H9 (cell line): Measurements from ENCODE around the gene CLRN3. TPM values are rescaled to one million over a fixed set of nuclear protein-coding genes. Genes with fewer than 3 reads are reported as not detected.

Experiments used
- DNase-seq: peaks from one replicate; pipeline ENCODE4 v3.0.0-alpha.2; 2017
- H2AFZ ChIP-seq: one replicate; pipeline ENCODE4 v1.6.1; 2013; ENCODE audit warnings: mild to moderate bottlenecking, low read length, control low read depth, moderate library complexity
- H2AK5ac ChIP-seq: 2 replicates; pipeline ENCODE4 v1.6.1; 2013; ENCODE audit warnings: low read length, control low read depth, mixed read lengths; ENCODE audit not compliant: insufficient read length
- H2BK120ac ChIP-seq: one replicate; pipeline ENCODE4 v1.6.1; 2013; ENCODE audit warnings: low read depth, mild to moderate bottlenecking, low read length, control low read depth, inconsistent platforms; ENCODE audit not compliant: poor library complexity, severe bottlenecking
- H2BK12ac ChIP-seq: 2 replicates; pipeline ENCODE4 v1.6.1; 2013; ENCODE audit warnings: low read length, control low read depth, mixed read lengths, low read depth; ENCODE audit not compliant: insufficient read length
- H2BK15ac ChIP-seq: 2 replicates; pipeline ENCODE4 v1.6.1; 2013; ENCODE audit warnings: low read depth, low read length, control low read depth
- H2BK20ac ChIP-seq: one replicate; pipeline ENCODE4 v1.6.1; 2013; ENCODE audit warnings: low read depth, mild to moderate bottlenecking, low read length, control low read depth, inconsistent platforms; ENCODE audit not compliant: poor library complexity, severe bottlenecking
- H2BK5ac ChIP-seq: 2 replicates; pipeline ENCODE4 v1.6.1; 2013; ENCODE audit warnings: low read length, control low read depth, mixed read lengths; ENCODE audit not compliant: insufficient read length
- H3K14ac ChIP-seq: 2 replicates; pipeline ENCODE4 v1.6.1; 2013; ENCODE audit warnings: low read length, control low read depth; ENCODE audit not compliant: insufficient read depth
- H3K18ac ChIP-seq: 2 replicates; pipeline ENCODE4 v1.6.1; 2013; ENCODE audit warnings: low read depth, mild to moderate bottlenecking, mixed read lengths, low read length, control low read depth; ENCODE audit not compliant: insufficient read length
- H3K23ac ChIP-seq: 2 replicates; pipeline ENCODE4 v1.6.1; 2013; ENCODE audit warnings: low read length, control low read depth, mixed read lengths, low read depth; ENCODE audit not compliant: insufficient read length
- H3K23me2 ChIP-seq: 2 replicates; pipeline ENCODE4 v1.6.1; 2013; ENCODE audit warnings: low read depth, mild to moderate bottlenecking, mixed read lengths, low read length, control low read depth; ENCODE audit not compliant: insufficient read length, poor library complexity, severe bottlenecking
- H3K27ac ChIP-seq: 2 replicates; pipeline ENCODE4 v1.5.1; 2013; ENCODE audit warnings: low read length, control low read depth, mixed read lengths, low read depth; ENCODE audit not compliant: insufficient read length
- H3K27me3 ChIP-seq: 2 replicates; pipeline ENCODE4 v1.6.1; 2013; ENCODE audit warnings: low read length, control low read depth, inconsistent platforms; ENCODE audit not compliant: insufficient read depth
- H3K4ac ChIP-seq: 2 replicates; pipeline ENCODE4 v1.6.1; 2013; ENCODE audit warnings: low read depth, mild to moderate bottlenecking, control low read depth, inconsistent platforms, low read length, moderate library complexity
- H3K4me1 ChIP-seq: 2 replicates; pipeline ENCODE4 v1.6.1; 2013; ENCODE audit warnings: low read length, control low read depth, inconsistent platforms; ENCODE audit not compliant: insufficient read depth
- H3K4me2 ChIP-seq: 2 replicates; pipeline ENCODE4 v1.6.1; 2013; ENCODE audit warnings: low read length, control low read depth, mixed read lengths; ENCODE audit not compliant: insufficient read length, insufficient read depth
- H3K56ac ChIP-seq: 2 replicates; pipeline ENCODE4 v1.6.1; 2013; ENCODE audit warnings: low read depth, mild to moderate bottlenecking, mixed read lengths, low read length, control low read depth; ENCODE audit not compliant: insufficient read length
- H3K79me1 ChIP-seq: 2 replicates; pipeline ENCODE4 v1.6.1; 2013; ENCODE audit warnings: low read depth, mild to moderate bottlenecking, moderate library complexity, low read length, control low read depth, inconsistent platforms; ENCODE audit not compliant: insufficient read depth, poor library complexity, severe bottlenecking
- H3K79me2 ChIP-seq: 2 replicates; pipeline ENCODE4 v1.6.1; 2013; ENCODE audit warnings: low read length, control low read depth, inconsistent platforms; ENCODE audit not compliant: insufficient read depth
- H3K9ac ChIP-seq: 2 replicates; pipeline ENCODE4 v1.6.1; 2013; ENCODE audit warnings: low read length, control low read depth, mixed read lengths; ENCODE audit not compliant: insufficient read length; ENCODE audit errors: extremely low read depth
- H3K9me3 ChIP-seq: one replicate; pipeline ENCODE4 v1.6.1; 2013; ENCODE audit warnings: low read depth, low read length, inconsistent platforms; ENCODE audit not compliant: control insufficient read depth
- H3T11ph ChIP-seq: one replicate; pipeline ENCODE4 v1.6.1; 2013; ENCODE audit warnings: mild to moderate bottlenecking, low read length, control low read depth, inconsistent platforms
- H4K20me1 ChIP-seq: one replicate; pipeline ENCODE4 v1.6.1; 2013; ENCODE audit not compliant: control insufficient read depth, insufficient read length, insufficient read depth
- H4K5ac ChIP-seq: 2 replicates; pipeline ENCODE4 v1.6.1; 2013; ENCODE audit warnings: low read depth, mild to moderate bottlenecking, mixed read lengths, low read length, control low read depth; ENCODE audit not compliant: insufficient read length
- H4K8ac ChIP-seq: replicated peaks from 2 replicates; pipeline ENCODE4 v1.6.1; 2013; ENCODE audit warnings: low read length, control low read depth, mixed read lengths, low read depth; ENCODE audit not compliant: insufficient read length
- H4K91ac ChIP-seq: 2 replicates; pipeline ENCODE4 v1.6.1; 2013; ENCODE audit warnings: low read depth, mild to moderate bottlenecking, moderate library complexity, mixed read lengths, low read length, control low read depth; ENCODE audit not compliant: insufficient read length
- H3K27ac Mint-ChIP-seq, 3 experiments: 2 replicates in 2 of 3; 3 replicates in 1 of 3; pipeline ENCODE4 v1.8.0; 2020 to 2021; ENCODE audit warnings: mixed read lengths in 3 of 3, mild to moderate bottlenecking in 1 of 3, moderate library complexity in 1 of 3
- H3K27me3 Mint-ChIP-seq: 2 replicates; pipeline ENCODE4 v1.8.0; 2021; ENCODE audit warnings: low read depth, mild to moderate bottlenecking, moderate library complexity, mixed read lengths
- H3K36me3 Mint-ChIP-seq, 3 experiments: 2 replicates in 2 of 3; 3 replicates in 1 of 3; pipeline ENCODE4 v1.8.0; 2020 to 2021; ENCODE audit warnings: low read depth in 3 of 3, mixed read lengths in 3 of 3; ENCODE audit not compliant: insufficient read depth in 1 of 3
- H3K4me1 Mint-ChIP-seq, 2 experiments: 2 replicates each; pipeline ENCODE4 v1.8.0; 2020; ENCODE audit warnings: mixed read lengths in 2 of 2
- H3K4me3 Mint-ChIP-seq, 2 experiments: 2 replicates in 1 of 2; 3 replicates in 1 of 2; pipeline ENCODE4 v1.8.0; 2020 to 2021; ENCODE audit warnings: mild to moderate bottlenecking in 2 of 2, mixed read lengths in 2 of 2, moderate library complexity in 1 of 2
- H3K9me3 Mint-ChIP-seq, 2 experiments: 2 replicates in 1 of 2; 3 replicates in 1 of 2; pipeline ENCODE4 v1.8.0; 2020; ENCODE audit warnings: mild to moderate bottlenecking in 2 of 2, mixed read lengths in 2 of 2, moderate library complexity in 1 of 2
- WGBS: extraction: QIAGEN DNeasy Blood & Tissue Kit; methylation state at CpG from one replicate; pipeline ENCODE4 v1.1.7; 2013; ENCODE audit warnings: missing lambda C conversion rate, low lambda C conversion rate, mixed read lengths; ENCODE audit not compliant: insufficient read length; ENCODE audit errors: extremely low coverage; 5-methylcytosine and 5-hydroxymethylcytosine counted together
- total RNA-seq: library from RNA; stranded (reverse); gene quantifications from 2 replicates; pipeline ENCODE4 v1.2.1, GENCODE V29; 2021
- TF ChIP-seq, protein P1 (sequence below): fragments of 200-600 bp; sonication (generic); conservative IDR thresholded peaks from 3 replicates; pipeline ENCODE4 v1.8.0; 2021; ENCODE audit warnings: antibody characterized with exemption, mild to moderate bottlenecking

Gene CLRN3
- total RNA-seq, 1 experiment from 2014 or later = not detected

DNA sequence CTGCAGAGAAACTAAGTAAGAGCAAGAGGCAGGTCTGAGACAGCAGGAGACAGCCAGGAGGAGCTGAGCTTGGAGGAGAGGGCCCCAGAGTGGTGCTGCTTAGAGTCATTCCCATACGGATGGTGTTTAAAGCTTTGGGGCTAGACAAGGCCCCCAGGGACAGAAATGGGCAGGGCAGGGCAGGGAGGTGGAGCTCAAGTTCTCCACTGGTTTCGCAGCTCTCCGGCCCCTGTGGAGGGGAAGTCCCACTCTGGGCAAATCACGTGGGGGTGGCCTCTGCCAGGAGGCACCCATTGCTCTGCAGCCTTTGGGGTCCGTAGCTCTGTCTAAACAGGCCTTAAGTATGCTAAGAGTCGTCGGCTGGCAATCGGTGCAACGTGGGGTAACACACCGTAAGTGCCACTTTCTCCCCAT lies 13.1 kb upstream of the CLRN3 start:
- Histone ChIP-seq H2BK12ac (no peak overlapping the region), H4K20me1 (no peaks in the 10 kb centered on the region), H3K4ac (no peak overlapping the region), H3K9me3 (no peaks in the 10 kb centered on the region), H3K9ac (no peak overlapping the region), H4K8ac (no peak overlapping the region), H2BK15ac (no peak overlapping the region), H3K79me2 (no peaks in the 10 kb centered on the region), H3K23ac (no peak overlapping the region), H2AFZ (no peak overlapping the region), H3K4me2 (no peak overlapping the region), H3K14ac (no peak overlapping the region), H3T11ph (no peak overlapping the region), H2BK5ac (no peak overlapping the region), H4K91ac (no peak overlapping the region), H4K5ac (no peak overlapping the region), H3K27me3 (no peaks in the 10 kb centered on the region; the same call in 1 of the 2 replicates), H3K18ac (no peak overlapping the region), H2BK120ac (no peak overlapping the region), H3K23me2 (no peaks in the 10 kb centered on the region), H2BK20ac (no peak overlapping the region), H3K56ac (no peak overlapping the region), H3K79me1 (no peaks in the 10 kb centered on the region), H3K27ac (no peak overlapping the region), H3K4me1 (no peaks in the 10 kb centered on the region), H2AK5ac (no peak overlapping the region)
- Mint-ChIP-seq H3K27ac (no peak overlapping the region; a peak in 1 of 7 replicates), H3K9me3 (no peaks in the 10 kb centered on the region; a peak in 1 of 5 replicates), H3K27me3 (peaks cover 47% of the 10 kb centered on the region), H3K4me1 (peaks cover 3 to 4% of the 10 kb centered on the region in 2 experiments; a peak in 2 of 4 replicates), H3K36me3 (no peaks in the 10 kb centered on the region), H3K4me3 (peak overlapping the region in 1 of 2 experiments; percentile 69; a peak in 1 of 5 replicates)
- DNase-seq = no peak
- WGBS = no CpG with 5 or more reads among the region's 10 CpGs
- TF ChIP-seq, protein P1, sequence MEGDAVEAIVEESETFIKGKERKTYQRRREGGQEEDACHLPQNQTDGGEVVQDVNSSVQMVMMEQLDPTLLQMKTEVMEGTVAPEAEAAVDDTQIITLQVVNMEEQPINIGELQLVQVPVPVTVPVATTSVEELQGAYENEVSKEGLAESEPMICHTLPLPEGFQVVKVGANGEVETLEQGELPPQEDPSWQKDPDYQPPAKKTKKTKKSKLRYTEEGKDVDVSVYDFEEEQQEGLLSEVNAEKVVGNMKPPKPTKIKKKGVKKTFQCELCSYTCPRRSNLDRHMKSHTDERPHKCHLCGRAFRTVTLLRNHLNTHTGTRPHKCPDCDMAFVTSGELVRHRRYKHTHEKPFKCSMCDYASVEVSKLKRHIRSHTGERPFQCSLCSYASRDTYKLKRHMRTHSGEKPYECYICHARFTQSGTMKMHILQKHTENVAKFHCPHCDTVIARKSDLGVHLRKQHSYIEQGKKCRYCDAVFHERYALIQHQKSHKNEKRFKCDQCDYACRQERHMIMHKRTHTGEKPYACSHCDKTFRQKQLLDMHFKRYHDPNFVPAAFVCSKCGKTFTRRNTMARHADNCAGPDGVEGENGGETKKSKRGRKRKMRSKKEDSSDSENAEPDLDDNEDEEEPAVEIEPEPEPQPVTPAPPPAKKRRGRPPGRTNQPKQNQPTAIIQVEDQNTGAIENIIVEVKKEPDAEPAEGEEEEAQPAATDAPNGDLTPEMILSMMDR = no peak
